Neural progenitor cell (in vitro differentiated cells): ENCODE results near the gene GTF3C1. TPM values are rescaled to one million over a fixed set of nuclear protein-coding genes. Genes with fewer than 3 reads are reported as not detected.

ENCODE experiments used
- DNase-seq: peaks from one replicate; pipeline ENCODE4 v3.0.0-alpha.2; 2016; ENCODE audit warnings: low spot score
- H2AFZ ChIP-seq: fragments of 200-600 bp; sonication (generic); replicated peaks from 2 replicates; pipeline ENCODE4 v1.6.1; 2016; ENCODE audit warnings: antibody characterized with exemption
- H3F3A ChIP-seq: fragments of 200-600 bp; sonication (generic); 2 replicates; pipeline ENCODE4 v1.6.1; 2016; ENCODE audit warnings: antibody characterized with exemption, low read depth
- H3K27ac ChIP-seq: fragments of 200-600 bp; sonication (generic); 2 replicates; pipeline ENCODE4 v1.5.1; 2016; ENCODE audit warnings: mild to moderate bottlenecking
- H3K27me3 ChIP-seq: fragments of 200-600 bp; sonication (generic); 2 replicates; pipeline ENCODE4 v1.6.1; 2016; ENCODE audit warnings: mild to moderate bottlenecking, moderate library complexity
- H3K36me3 ChIP-seq: fragments of 200-600 bp; sonication (generic); 2 replicates; pipeline ENCODE4 v1.5.1; 2016
- H3K4me1 ChIP-seq: fragments of 200-600 bp; sonication (generic); 2 replicates; pipeline ENCODE4 v1.6.1; 2016; ENCODE audit warnings: mixed run types
- H3K4me2 ChIP-seq: fragments of 200-600 bp; sonication (generic); 2 replicates; pipeline ENCODE4 v1.6.1; 2016
- H3K4me3 ChIP-seq: fragments of 200-600 bp; sonication (generic); 2 replicates; pipeline ENCODE4 v1.5.1; 2016
- H3K79me2 ChIP-seq: fragments of 200-600 bp; sonication (generic); 2 replicates; pipeline ENCODE4 v1.6.1; 2016; ENCODE audit warnings: low read depth
- H3K9ac ChIP-seq: fragments of 200-600 bp; sonication (generic); 2 replicates; pipeline ENCODE4 v1.6.1; 2016
- H3K9me3 ChIP-seq: fragments of 200-600 bp; sonication (generic); 2 replicates; pipeline ENCODE4 v1.5.1; 2016; ENCODE audit warnings: low read depth
- H4K20me1 ChIP-seq: fragments of 200-600 bp; sonication (generic); 2 replicates; pipeline ENCODE4 v1.6.1; 2016; ENCODE audit warnings: low read depth
- H3K27ac Mint-ChIP-seq: 3 replicates; pipeline ENCODE4 v1.8.0; 2021; ENCODE audit warnings: mixed read lengths
- H3K27me3 Mint-ChIP-seq: 2 replicates; pipeline ENCODE4 v1.8.0; 2022; ENCODE audit warnings: low read depth, mild to moderate bottlenecking, inconsistent platforms, moderate library complexity, mixed read lengths; ENCODE audit not compliant: insufficient read depth
- H3K36me3 Mint-ChIP-seq: 3 replicates; pipeline ENCODE4 v1.8.0; 2021; ENCODE audit warnings: mixed read lengths
- H3K4me1 Mint-ChIP-seq: 3 replicates; pipeline ENCODE4 v1.8.0; 2021; ENCODE audit warnings: mixed read lengths
- H3K4me3 Mint-ChIP-seq: 3 replicates; pipeline ENCODE4 v1.8.0; 2021; ENCODE audit warnings: mild to moderate bottlenecking, moderate library complexity, mixed read lengths
- H3K9me3 Mint-ChIP-seq: 3 replicates; pipeline ENCODE4 v1.8.0; 2020; ENCODE audit warnings: mixed read lengths
- EZH2 ChIP-seq: fragments of 200-600 bp; sonication (generic); IDR thresholded peaks from 2 replicates; pipeline ENCODE4 v1.6.1; 2017; ENCODE audit warnings: antibody characterized with exemption, mild to moderate bottlenecking, moderate library complexity
- EZH2phosphoT487 ChIP-seq: fragments of 200-600 bp; sonication (generic); IDR thresholded peaks from 2 replicates; pipeline ENCODE4 v1.6.1; 2017; ENCODE audit warnings: antibody characterized with exemption
- total RNA-seq: library from RNA; depleted of rRNA; stranded (reverse); fragments of >200 nt; gene quantifications from 2 replicates; pipeline ENCODE4 v1.2.3, GENCODE V29; 2015; ENCODE audit warnings: low replicate concordance
- TF ChIP-seq, protein P1 (sequence below): fragments of 200-600 bp; sonication (generic); IDR thresholded peaks from 2 replicates; pipeline ENCODE4 v1.5.1; 2017; ENCODE audit warnings: antibody characterized with exemption, mild to moderate bottlenecking

Gene GTF3C1
- total RNA-seq, 1 donor from 2014 or later, result 60.9 TPM

DNA sequence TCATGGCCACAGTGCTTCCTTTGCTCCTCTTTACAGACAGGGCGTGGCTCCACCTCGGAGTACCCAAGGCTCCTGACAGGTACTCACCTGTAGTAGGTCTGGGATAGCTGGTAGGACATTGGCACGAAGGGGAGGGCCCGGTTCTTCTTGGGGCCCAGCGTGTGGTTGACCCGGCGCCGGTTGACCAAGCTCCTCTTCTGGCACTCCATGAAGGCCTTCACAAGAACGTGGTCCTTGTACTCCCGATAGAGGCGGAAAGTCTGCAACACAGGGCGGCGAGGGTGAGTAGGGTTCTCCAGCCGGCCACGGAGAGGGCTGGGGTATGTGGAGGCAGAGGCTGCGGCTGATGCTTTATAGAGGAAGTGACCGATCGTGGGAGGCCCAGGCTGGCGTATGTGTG is 78.1 kb downstream of the GTF3C1 start:
- no peaks in the 10 kb centered on the region for H3K9me3 Mint-ChIP-seq
- H3K27ac Mint-ChIP-seq, result no peak overlapping the region
- H3K9ac ChIP-seq, result no peak overlapping the region
- H3K4me1 ChIP-seq, result no peaks in the 10 kb centered on the region
- no peaks in the 10 kb centered on the region for H3K4me1 Mint-ChIP-seq
- peaks cover 5% of the 10 kb centered on the region for H3K27me3 Mint-ChIP-seq
- no peak for DNase-seq
- TF ChIP-seq EZH2phosphoT487 (no peak), EZH2 (no peak)
- TF ChIP-seq, protein P1, sequence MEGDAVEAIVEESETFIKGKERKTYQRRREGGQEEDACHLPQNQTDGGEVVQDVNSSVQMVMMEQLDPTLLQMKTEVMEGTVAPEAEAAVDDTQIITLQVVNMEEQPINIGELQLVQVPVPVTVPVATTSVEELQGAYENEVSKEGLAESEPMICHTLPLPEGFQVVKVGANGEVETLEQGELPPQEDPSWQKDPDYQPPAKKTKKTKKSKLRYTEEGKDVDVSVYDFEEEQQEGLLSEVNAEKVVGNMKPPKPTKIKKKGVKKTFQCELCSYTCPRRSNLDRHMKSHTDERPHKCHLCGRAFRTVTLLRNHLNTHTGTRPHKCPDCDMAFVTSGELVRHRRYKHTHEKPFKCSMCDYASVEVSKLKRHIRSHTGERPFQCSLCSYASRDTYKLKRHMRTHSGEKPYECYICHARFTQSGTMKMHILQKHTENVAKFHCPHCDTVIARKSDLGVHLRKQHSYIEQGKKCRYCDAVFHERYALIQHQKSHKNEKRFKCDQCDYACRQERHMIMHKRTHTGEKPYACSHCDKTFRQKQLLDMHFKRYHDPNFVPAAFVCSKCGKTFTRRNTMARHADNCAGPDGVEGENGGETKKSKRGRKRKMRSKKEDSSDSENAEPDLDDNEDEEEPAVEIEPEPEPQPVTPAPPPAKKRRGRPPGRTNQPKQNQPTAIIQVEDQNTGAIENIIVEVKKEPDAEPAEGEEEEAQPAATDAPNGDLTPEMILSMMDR, result no peak
- H2AFZ ChIP-seq, result no peak overlapping the region
- H3K27ac ChIP-seq, result no peak overlapping the region
- H3K4me3 ChIP-seq, result no peak overlapping the region
- H3K36me3 Mint-ChIP-seq, result peaks cover 59% of the 10 kb centered on the region
- no peak overlapping the region for H3K4me3 Mint-ChIP-seq
- no peaks in the 10 kb centered on the region for H3K9me3 ChIP-seq
- H3K79me2 ChIP-seq, result no peaks in the 10 kb centered on the region
- no peaks in the 10 kb centered on the region for H3F3A ChIP-seq
- H3K36me3 ChIP-seq, result peaks cover 9% of the 10 kb centered on the region
- H3K4me2 ChIP-seq, result no peak overlapping the region
- H4K20me1 ChIP-seq, result no peaks in the 10 kb centered on the region
- no peaks in the 10 kb centered on the region for H3K27me3 ChIP-seq

DNA sequence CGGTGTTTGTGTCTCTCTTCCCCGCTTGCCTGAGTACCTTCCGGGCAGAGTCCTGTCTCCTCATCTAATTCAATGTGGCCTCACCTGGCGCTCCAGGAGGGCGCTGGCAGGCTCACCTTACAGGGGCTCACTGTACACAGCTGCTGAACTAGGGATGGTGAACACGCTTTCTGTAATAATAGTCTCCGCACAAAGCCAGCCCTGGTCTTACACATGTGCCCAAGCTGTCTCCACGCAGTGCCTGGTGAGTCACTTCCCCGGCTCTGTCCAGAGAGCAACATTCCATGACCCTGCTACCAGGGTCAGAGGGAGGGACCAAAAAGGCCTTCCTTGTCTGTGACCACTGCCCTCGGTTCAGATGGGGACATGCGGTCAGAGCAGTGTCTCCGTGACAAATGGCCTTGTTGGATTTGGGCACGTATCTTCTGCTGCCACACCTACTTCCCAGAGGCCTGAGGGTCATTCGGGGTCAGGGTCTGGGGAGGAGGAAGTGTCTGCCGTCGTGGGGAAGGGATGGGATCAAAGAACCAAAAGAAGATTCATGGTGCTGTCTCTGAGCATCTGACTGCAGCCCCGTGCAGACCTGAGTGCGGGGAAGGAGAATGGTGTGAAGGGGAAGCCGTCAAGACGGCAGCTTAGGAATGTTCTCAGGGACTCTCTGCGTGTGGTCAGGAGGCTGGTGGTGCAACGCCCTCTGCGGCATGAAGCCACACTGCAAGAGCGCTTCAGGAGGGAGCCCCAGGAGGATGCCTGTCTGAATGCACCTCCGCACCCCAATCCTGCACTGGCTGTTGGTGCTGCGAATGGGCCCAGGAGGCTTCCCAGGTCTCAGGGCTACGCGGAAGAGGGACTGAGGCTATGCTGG is 78.9 kb downstream of the GTF3C1 start:
- Mint-ChIP-seq H3K27me3 (peaks cover 5% of the 10 kb centered on the region), H3K9me3 (no peaks in the 10 kb centered on the region), H3K36me3 (peaks cover 64% of the 10 kb centered on the region), H3K4me3 (no peak overlapping the region), H3K27ac (no peak overlapping the region), H3K4me1 (no peaks in the 10 kb centered on the region)
- no peaks in the 10 kb centered on the region for H3K27me3 ChIP-seq
- H4K20me1 ChIP-seq, result no peaks in the 10 kb centered on the region
- no peaks in the 10 kb centered on the region for H3K4me1 ChIP-seq
- DNase-seq, result no peak
- H3K4me2 ChIP-seq, result no peak overlapping the region
- no peak overlapping the region for H3K4me3 ChIP-seq
- no peaks in the 10 kb centered on the region for H3K9me3 ChIP-seq
- H3K36me3 ChIP-seq, result peaks cover 9% of the 10 kb centered on the region
- H3F3A ChIP-seq, result no peaks in the 10 kb centered on the region
- TF ChIP-seq, protein P1, result no peak
- TF ChIP-seq EZH2 (no peak), EZH2phosphoT487 (no peak)
- H3K9ac ChIP-seq, result no peak overlapping the region
- no peak overlapping the region for H2AFZ ChIP-seq
- no peaks in the 10 kb centered on the region for H3K79me2 ChIP-seq
- H3K27ac ChIP-seq, result no peak overlapping the region

DNA sequence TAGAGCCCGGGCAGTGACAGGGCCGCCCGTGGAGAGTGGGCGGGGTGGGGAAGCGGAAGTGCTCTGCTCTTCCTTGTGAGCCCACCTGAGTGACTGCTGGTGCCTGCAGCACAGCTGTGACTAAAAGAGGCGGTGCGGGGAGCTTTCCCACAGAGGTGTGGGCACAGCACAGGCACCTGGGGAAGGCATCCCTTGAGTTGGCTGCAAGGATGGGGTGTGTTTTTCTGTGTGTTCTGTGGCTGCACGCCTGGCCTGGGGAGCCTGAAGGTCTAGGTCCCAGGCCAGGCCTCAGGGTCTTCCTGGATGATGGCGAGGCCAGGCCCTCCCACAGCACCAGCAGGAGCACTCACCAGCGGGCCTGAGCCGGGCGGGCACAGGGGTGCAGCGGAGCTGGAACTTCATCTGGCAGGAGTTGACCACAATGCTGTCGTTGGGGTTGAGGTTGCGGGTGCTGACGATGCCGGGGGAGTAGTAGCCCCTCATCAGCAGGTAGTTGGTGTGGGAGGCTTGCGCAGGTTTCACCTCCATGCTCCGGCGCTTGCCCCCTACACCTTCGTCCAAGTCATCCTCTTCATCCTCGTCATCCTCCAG is 80.7 kb downstream of the GTF3C1 start:
- H3K27me3 Mint-ChIP-seq, result peaks cover 4% of the 10 kb centered on the region
- TF ChIP-seq EZH2 (no peak), EZH2phosphoT487 (no peak)
- TF ChIP-seq, protein P1, result no peak
- H3K4me3 ChIP-seq, result no peak overlapping the region
- H3K4me1 Mint-ChIP-seq, result no peaks in the 10 kb centered on the region
- no peak overlapping the region for H3K27ac ChIP-seq
- no peaks in the 10 kb centered on the region for H3K9me3 ChIP-seq
- no peak overlapping the region for H3K4me2 ChIP-seq
- H2AFZ ChIP-seq, result no peak overlapping the region
- no peak overlapping the region for H3K27ac Mint-ChIP-seq
- no peak for DNase-seq
- peaks cover 9% of the 10 kb centered on the region for H3K36me3 ChIP-seq
- H3K4me1 ChIP-seq, result no peaks in the 10 kb centered on the region
- peaks cover 61% of the 10 kb centered on the region for H3K36me3 Mint-ChIP-seq
- H3F3A ChIP-seq, result no peaks in the 10 kb centered on the region
- no peak overlapping the region for H3K4me3 Mint-ChIP-seq
- H4K20me1 ChIP-seq, result no peaks in the 10 kb centered on the region
- no peaks in the 10 kb centered on the region for H3K27me3 ChIP-seq
- H3K9ac ChIP-seq, result no peak overlapping the region
- no peaks in the 10 kb centered on the region for H3K9me3 Mint-ChIP-seq
- no peaks in the 10 kb centered on the region for H3K79me2 ChIP-seq
